SK-N-SH treated with all-trans-retinoic acid at 6 μM for 48 hours (cell line): ENCODE measurements around the gene PIWIL1.

Source experiments
- ATAC-seq: fragments of 200-7000 bp; cut with Tn5 transposase; 3 replicates; pipeline ENCODE4 v1.9.1; 2020; ENCODE audit warnings: mild to moderate bottlenecking, moderate library complexity
- ARNTL ChIP-seq: fragments of 450-650 bp; formaldehyde crosslinking; IDR thresholded peaks from 2 replicates; pipeline ENCODE4 v1.5.0; 2020; ENCODE audit warnings: low read depth, mild to moderate bottlenecking, moderate library complexity, borderline replicate concordance
- CREB5 ChIP-seq: fragments of 250-450 bp; sonication (Bioruptor Pico); IDR thresholded peaks from 2 replicates; pipeline ENCODE4 v1.5.1; 2020; ENCODE audit warnings: low read depth, mild to moderate bottlenecking, moderate library complexity
- CSDC2 ChIP-seq: fragments of 250-450 bp; sonication (Bioruptor Pico); IDR thresholded peaks from 2 replicates; pipeline ENCODE4 v1.5.0; 2020; ENCODE audit warnings: mild to moderate bottlenecking, moderate library complexity
- CSRNP3 ChIP-seq: fragments of 250-450 bp; sonication (Bioruptor Pico); IDR thresholded peaks from 2 replicates; pipeline ENCODE4 v1.5.1; 2021; ENCODE audit warnings: mild to moderate bottlenecking, moderate library complexity
- ESRRG ChIP-seq: fragments of 250-450 bp; sonication (Bioruptor Pico); IDR thresholded peaks from 2 replicates; pipeline ENCODE4 v1.6.1; 2021; ENCODE audit warnings: mild to moderate bottlenecking
- GLIS3 ChIP-seq: fragments of 250-450 bp; sonication (Bioruptor Pico); IDR thresholded peaks from 2 replicates; pipeline ENCODE4 v1.5.0; 2020; ENCODE audit warnings: mild to moderate bottlenecking, moderate library complexity
- ISL1 ChIP-seq: fragments of 250-450 bp; sonication (Bioruptor Pico); IDR thresholded peaks from 2 replicates; pipeline ENCODE4 v2.1.2; 2022; ENCODE audit warnings: mild to moderate bottlenecking, moderate library complexity
- OSR1 ChIP-seq: fragments of 250-450 bp; sonication (Bioruptor Pico); IDR thresholded peaks from 2 replicates; pipeline ENCODE4 v1.8.0; 2022; ENCODE audit warnings: moderate library complexity, mild to moderate bottlenecking, inconsistent platforms
- PPARA ChIP-seq: fragments of 250-450 bp; sonication (Bioruptor Pico); IDR thresholded peaks from 2 replicates; pipeline ENCODE4 v1.5.0; 2020; ENCODE audit warnings: mild to moderate bottlenecking, borderline replicate concordance
- RARB ChIP-seq: fragments of 250-450 bp; sonication (Bioruptor Pico); IDR thresholded peaks from 2 replicates; pipeline ENCODE4 v1.8.0; 2021; ENCODE audit warnings: mild to moderate bottlenecking, moderate library complexity
- SNAI2 ChIP-seq: fragments of 250-450 bp; sonication (Bioruptor Pico); IDR thresholded peaks from 2 replicates; pipeline ENCODE4 v1.5.0; 2020; ENCODE audit warnings: mild to moderate bottlenecking, moderate library complexity
- TCF4 ChIP-seq: fragments of 250-450 bp; sonication (Bioruptor Pico); IDR thresholded peaks from 2 replicates; pipeline ENCODE4 v1.8.0; 2021; ENCODE audit warnings: mild to moderate bottlenecking, moderate library complexity, borderline replicate concordance
- TOX ChIP-seq: fragments of 250-450 bp; sonication (Bioruptor Pico); IDR thresholded peaks from 2 replicates; pipeline ENCODE4 v1.8.0; 2021; ENCODE audit warnings: mild to moderate bottlenecking, moderate library complexity, borderline replicate concordance
- TSHZ2 ChIP-seq: fragments of 250-450 bp; sonication (Bioruptor Pico); IDR thresholded peaks from 2 replicates; pipeline ENCODE4 v1.5.0; 2020; ENCODE audit warnings: mild to moderate bottlenecking, moderate library complexity
- ZC3H10 ChIP-seq: fragments of 250-450 bp; sonication (Bioruptor Pico); IDR thresholded peaks from 2 replicates; pipeline ENCODE4 v1.5.1; 2021; ENCODE audit warnings: mild to moderate bottlenecking, moderate library complexity
- ZFP3 ChIP-seq: fragments of 250-450 bp; sonication (Bioruptor Pico); IDR thresholded peaks from 2 replicates; pipeline ENCODE4 v1.5.0; 2020; ENCODE audit warnings: mild to moderate bottlenecking, moderate library complexity
- ZFP30 ChIP-seq: fragments of 450-650 bp; formaldehyde crosslinking; IDR thresholded peaks from 2 replicates; pipeline ENCODE4 v1.5.0; 2022; ENCODE audit warnings: mild to moderate bottlenecking, moderate library complexity
- ZNF565 ChIP-seq: fragments of 450-650 bp; formaldehyde crosslinking; conservative IDR thresholded peaks from 2 replicates; pipeline ENCODE4 v1.5.0; 2020; ENCODE audit warnings: low read depth, mild to moderate bottlenecking, moderate library complexity
- ZNF70 ChIP-seq: fragments of 450-650 bp; formaldehyde crosslinking; IDR thresholded peaks from 2 replicates; pipeline ENCODE4 v1.5.0; 2020; ENCODE audit warnings: mild to moderate bottlenecking, moderate library complexity
- ZNF8 ChIP-seq: fragments of 450-650 bp; formaldehyde crosslinking; IDR thresholded peaks from 2 replicates; pipeline ENCODE4 v1.5.0; 2020; ENCODE audit warnings: mild to moderate bottlenecking, moderate library complexity
- TF ChIP-seq, protein P1 (sequence below): fragments of 250-450 bp; sonication (Bioruptor Pico); IDR thresholded peaks from 2 replicates; pipeline ENCODE4 v1.8.0; 2020; ENCODE audit warnings: mild to moderate bottlenecking, moderate library complexity, borderline replicate concordance

Gene PIWIL1

GRCh38 chr12:130342842-130343241, 5.2 kb downstream of the PIWIL1 start:
- TF ChIP-seq CSRNP3 (no peak), TSHZ2 (CRISPR knock-in tag) (no peak), CSDC2 (no peak), ESRRG (no peak), ZNF565 (CRISPR knock-in tag) (no peak), TOX (CRISPR knock-in tag) (no peak), ZNF8 (CRISPR knock-in tag) (no peak), ZFP3 (CRISPR knock-in tag) (no peak), OSR1 (no peak), ARNTL (CRISPR knock-in tag) (no peak), GLIS3 (CRISPR knock-in tag) (no peak), TCF4 (CRISPR knock-in tag) (no peak), PPARA (CRISPR knock-in tag) (no peak), ZC3H10 (CRISPR knock-in tag) (no peak)
- TF ChIP-seq, protein P1, sequence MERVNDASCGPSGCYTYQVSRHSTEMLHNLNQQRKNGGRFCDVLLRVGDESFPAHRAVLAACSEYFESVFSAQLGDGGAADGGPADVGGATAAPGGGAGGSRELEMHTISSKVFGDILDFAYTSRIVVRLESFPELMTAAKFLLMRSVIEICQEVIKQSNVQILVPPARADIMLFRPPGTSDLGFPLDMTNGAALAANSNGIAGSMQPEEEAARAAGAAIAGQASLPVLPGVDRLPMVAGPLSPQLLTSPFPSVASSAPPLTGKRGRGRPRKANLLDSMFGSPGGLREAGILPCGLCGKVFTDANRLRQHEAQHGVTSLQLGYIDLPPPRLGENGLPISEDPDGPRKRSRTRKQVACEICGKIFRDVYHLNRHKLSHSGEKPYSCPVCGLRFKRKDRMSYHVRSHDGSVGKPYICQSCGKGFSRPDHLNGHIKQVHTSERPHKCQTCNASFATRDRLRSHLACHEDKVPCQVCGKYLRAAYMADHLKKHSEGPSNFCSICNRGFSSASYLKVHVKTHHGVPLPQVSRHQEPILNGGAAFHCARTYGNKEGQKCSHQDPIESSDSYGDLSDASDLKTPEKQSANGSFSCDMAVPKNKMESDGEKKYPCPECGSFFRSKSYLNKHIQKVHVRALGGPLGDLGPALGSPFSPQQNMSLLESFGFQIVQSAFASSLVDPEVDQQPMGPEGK = no peak

GRCh38 chr12:130344529-130344928, 6.8 kb downstream of the PIWIL1 start:
- TF ChIP-seq ZNF8 (CRISPR knock-in tag) (no peak), RARB (no peak), ISL1 (no peak), TSHZ2 (CRISPR knock-in tag) (no peak)
- ATAC-seq = no peak

More at GRCh38 chr12:130342842-130343241, 5.2 kb downstream of the PIWIL1 start:
- ATAC-seq = no peak

DNA sequence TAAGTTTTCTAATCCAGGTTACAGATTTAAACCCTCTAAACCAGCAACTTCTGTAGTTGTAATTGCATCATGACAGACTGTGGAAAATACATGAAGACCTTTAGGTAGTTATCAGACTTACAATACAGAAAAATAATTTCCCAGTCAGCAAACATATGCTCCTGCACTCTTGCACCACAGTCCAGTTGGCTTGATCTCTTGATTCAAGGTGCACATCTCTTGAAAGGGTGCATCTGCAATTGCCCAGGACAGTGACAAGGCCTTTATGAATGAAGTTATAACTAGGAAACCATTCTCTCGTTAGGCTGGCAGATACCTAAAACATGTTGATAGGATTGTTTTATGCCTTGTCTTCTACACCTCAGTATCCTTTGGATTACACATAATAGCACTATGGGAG, 7.6 kb downstream of the PIWIL1 start:
- no peak for ATAC-seq
- TF ChIP-seq RARB (no peak), GLIS3 (CRISPR knock-in tag) (no peak), ZNF70 (CRISPR knock-in tag) (no peak), SNAI2 (no peak), OSR1 (no peak), CREB5 (no peak), ZFP30 (CRISPR knock-in tag) (no peak), CSRNP3 (no peak)
